HEK293 (cell line): ENCODE measurements around the gene CIROP.

Experiments used
- SCRT1 ChIP-seq: fragments of 450-650 bp; formaldehyde crosslinking; IDR thresholded peaks from 2 replicates; pipeline ENCODE4 v1.5.1; 2016; ENCODE audit warnings: missing biosample characterization, missing genetic modification characterization, borderline replicate concordance
- TF ChIP-seq, protein P1 (sequence below): fragments of 450-650 bp; formaldehyde crosslinking; IDR thresholded peaks from 2 replicates; pipeline ENCODE4 v1.5.1; 2016; ENCODE audit warnings: missing biosample characterization, missing genetic modification characterization

GRCh38 chr14:23069413-23069806, 35.4 kb downstream of the CIROP start:
- TF ChIP-seq, protein P1, sequence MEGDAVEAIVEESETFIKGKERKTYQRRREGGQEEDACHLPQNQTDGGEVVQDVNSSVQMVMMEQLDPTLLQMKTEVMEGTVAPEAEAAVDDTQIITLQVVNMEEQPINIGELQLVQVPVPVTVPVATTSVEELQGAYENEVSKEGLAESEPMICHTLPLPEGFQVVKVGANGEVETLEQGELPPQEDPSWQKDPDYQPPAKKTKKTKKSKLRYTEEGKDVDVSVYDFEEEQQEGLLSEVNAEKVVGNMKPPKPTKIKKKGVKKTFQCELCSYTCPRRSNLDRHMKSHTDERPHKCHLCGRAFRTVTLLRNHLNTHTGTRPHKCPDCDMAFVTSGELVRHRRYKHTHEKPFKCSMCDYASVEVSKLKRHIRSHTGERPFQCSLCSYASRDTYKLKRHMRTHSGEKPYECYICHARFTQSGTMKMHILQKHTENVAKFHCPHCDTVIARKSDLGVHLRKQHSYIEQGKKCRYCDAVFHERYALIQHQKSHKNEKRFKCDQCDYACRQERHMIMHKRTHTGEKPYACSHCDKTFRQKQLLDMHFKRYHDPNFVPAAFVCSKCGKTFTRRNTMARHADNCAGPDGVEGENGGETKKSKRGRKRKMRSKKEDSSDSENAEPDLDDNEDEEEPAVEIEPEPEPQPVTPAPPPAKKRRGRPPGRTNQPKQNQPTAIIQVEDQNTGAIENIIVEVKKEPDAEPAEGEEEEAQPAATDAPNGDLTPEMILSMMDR (tag by site-specific recombination) = no peak
- no peak for TF ChIP-seq SCRT1
